SH-SY5Y (cell line): ENCODE measurements around the gene HOXD11.

Experiments
- GATA2 ChIP-seq: IDR thresholded peaks from 2 replicates; pipeline ENCODE4 v1.6.1; 2011; ENCODE audit warnings: mild to moderate bottlenecking, low read depth, low read length
- GATA3 ChIP-seq: IDR thresholded peaks from 2 replicates; pipeline ENCODE4 v1.6.1; 2011; ENCODE audit warnings: low read depth, mild to moderate bottlenecking, low read length, moderate library complexity

GRCh38 chr2:176106581-176107539 lies at the start of gene HOXD11:
- no peak for TF ChIP-seq GATA2
- TF ChIP-seq GATA3: no peak
